ENCODE results near the gene SLC17A7. TPM values are rescaled to one million over a fixed set of nuclear protein-coding genes. Genes with fewer than 3 reads are reported as not detected.

The SLC17A7 gene
- total and polyA plus RNA-seq, 9 of the 15 experiments (the other 6 are each of a cell fraction or from before 2014, with no cell fraction given), result 1.1 to 15.7 (median 2.4) TPM

DNA sequence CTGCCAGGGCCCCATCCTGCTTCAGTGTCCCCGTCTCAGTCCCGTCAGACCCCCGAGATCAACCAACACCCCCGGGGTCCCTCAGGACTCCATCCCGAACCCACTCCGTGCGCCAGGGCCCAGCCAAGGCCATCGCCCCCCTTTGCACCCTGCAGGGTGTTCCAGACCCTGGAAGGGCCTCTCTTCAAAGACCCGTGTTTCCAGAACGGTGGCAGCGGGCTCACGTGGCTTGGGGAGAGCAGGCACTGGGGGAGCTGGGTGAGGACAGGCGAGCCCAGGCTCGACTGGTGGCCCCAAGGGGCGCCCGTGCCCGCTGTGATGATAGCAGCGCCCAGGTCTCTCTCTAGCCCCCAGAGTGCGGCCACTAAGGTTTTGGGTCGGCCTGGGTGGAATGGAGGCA is 51.9 kb downstream of the SLC17A7 start:
- ChIA-PET CTCF (ENCODE audit: low intra/inter-chr PET ratio) (no interaction called here), POLR2A (interaction anchor here (0.6 to 1.7 kb wide), 2 partner anchors 21 to 22 kb away, joined by 5 to 6 read pairs; no protein-coding TSS in a partner anchor)
- in situ Hi-C loops (cut with MboI) (no loop called here), intact Hi-C loops (cut with micrococcal nuclease) (no loop called here)
- H3K4me2 ChIP-seq (ENCODE audit: insufficient read depth, low read length), result no peak overlapping the region
- DNase-seq (ENCODE audit: extremely low read depth in 1 of 4, low spot score in 3 of 4) (no peak), FAIRE-seq (no peak), ATAC-seq (no peak)
- H3K27ac ChIP-seq (ENCODE audit: extremely low read depth, low read depth, low read length), result no peak overlapping the region
- TF ChIP-seq, protein P1, sequence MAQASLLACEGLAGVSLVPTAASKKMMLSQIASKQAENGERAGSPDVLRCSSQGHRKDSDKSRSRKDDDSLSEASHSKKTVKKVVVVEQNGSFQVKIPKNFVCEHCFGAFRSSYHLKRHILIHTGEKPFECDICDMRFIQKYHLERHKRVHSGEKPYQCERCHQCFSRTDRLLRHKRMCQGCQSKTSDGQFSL (CRISPR knock-in tag; IDR thresholded peaks at IDR 0.05), result no peak
- TF ChIP-seq, protein P1 (tag; IDR thresholded peaks at IDR 0.05), result no peak
- TF ChIP-seq POLR3A (IDR thresholded peaks at IDR 0.05; ENCODE audit: borderline replicate concordance, extremely low read depth, insufficient read depth, insufficient read length) (no peak), ZNF217 (CRISPR knock-in tag; IDR thresholded peaks at IDR 0.05) (no peak), CC2D1A (IDR thresholded peaks at IDR 0.05) (no peak), GABPB2 (CRISPR knock-in tag; conservative IDR thresholded peaks at IDR 0.05) (no peak), ZNF239 (CRISPR knock-in tag; IDR thresholded peaks at IDR 0.05) (no peak), ZFP1 (CRISPR knock-in tag; IDR thresholded peaks at IDR 0.05) (no peak), PTRF (tag; IDR thresholded peaks at IDR 0.05) (no peak), TEAD2 (tag; IDR thresholded peaks at IDR 0.05) (no peak), NELFE (IDR thresholded peaks at IDR 0.05; ENCODE audit: insufficient read depth, insufficient read length) (no peak), ZNF717 (CRISPR knock-in tag; IDR thresholded peaks at IDR 0.05) (no peak)
- TF ChIP-seq, protein P2, sequence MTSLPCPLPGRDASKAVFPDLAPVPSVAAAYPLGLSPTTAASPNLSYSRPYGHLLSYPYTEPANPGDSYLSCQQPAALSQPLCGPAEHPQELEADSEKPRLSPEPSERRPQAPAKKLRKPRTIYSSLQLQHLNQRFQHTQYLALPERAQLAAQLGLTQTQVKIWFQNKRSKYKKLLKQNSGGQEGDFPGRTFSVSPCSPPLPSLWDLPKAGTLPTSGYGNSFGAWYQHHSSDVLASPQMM (CRISPR knock-in tag; IDR thresholded peaks at IDR 0.05), result no peak
- TF ChIP-seq, protein P3, sequence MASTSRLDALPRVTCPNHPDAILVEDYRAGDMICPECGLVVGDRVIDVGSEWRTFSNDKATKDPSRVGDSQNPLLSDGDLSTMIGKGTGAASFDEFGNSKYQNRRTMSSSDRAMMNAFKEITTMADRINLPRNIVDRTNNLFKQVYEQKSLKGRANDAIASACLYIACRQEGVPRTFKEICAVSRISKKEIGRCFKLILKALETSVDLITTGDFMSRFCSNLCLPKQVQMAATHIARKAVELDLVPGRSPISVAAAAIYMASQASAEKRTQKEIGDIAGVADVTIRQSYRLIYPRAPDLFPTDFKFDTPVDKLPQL (IDR thresholded peaks at IDR 0.05; ENCODE audit: extremely low read depth, insufficient read length), result no peak
- H3K79me2 ChIP-seq (ENCODE audit: control insufficient read depth, insufficient read depth, low read length), result no peaks in the 10 kb centered on the region
- H3K4me1 ChIP-seq (replicated peaks in 1 of 2; ENCODE audit: control insufficient read depth in 2 of 2, insufficient read depth in 2 of 2, low read length in 2 of 2), result peaks cover 7 to 37% of the 10 kb centered on the region in 2 experiments; a peak in 4 of 5 replicates
- WGBS (ENCODE audit: insufficient coverage, low coverage, missing lambda C conversion rate), result 52% methylated on average over 20 of the region's 20 CpGs
- no peaks in the 10 kb centered on the region for H4K20me1 ChIP-seq (replicated peaks; ENCODE audit: control insufficient read depth, insufficient read depth, low read length)
- no peak overlapping the region for H3K9ac ChIP-seq (ENCODE audit: insufficient read depth in 1 of 2, low read depth in 2 of 2, low read length in 2 of 2)
- no TSS peak for BruUV-seq (replicated peaks)
- no peaks in the 10 kb centered on the region for H3K27me3 ChIP-seq (ENCODE audit: control insufficient read depth in 2 of 2, insufficient read depth in 2 of 2, low read length in 2 of 2)
- H3K4me3 ChIP-seq, result no peak overlapping the region
- no peak overlapping the region for H2AFZ ChIP-seq (ENCODE audit: low read depth, low read length)
- 0 out of 2 replicates have a peak, but pooled peaks cover 3% of the 10 kb centered on the region for H3K9me3 ChIP-seq (replicated peaks; ENCODE audit: control insufficient read depth, insufficient read depth, low read depth, low read length)
- no peaks in the 10 kb centered on the region for H3K36me3 ChIP-seq (ENCODE audit: control insufficient read depth, insufficient read depth, low read length)
- no peaks in the 10 kb centered on the region for H3K9me1 ChIP-seq (ENCODE audit: control insufficient read depth, insufficient read depth, low read length)
